ENCODE data around the gene CENPC. TPM values are rescaled to one million over a fixed set of nuclear protein-coding genes. Genes with fewer than 3 reads are reported as not detected.
"Not testable (repeated sequence)": the region's sequence is repeated elsewhere in the genome, so short reads cannot be mapped to it uniquely, and the experiment has no call there.

CENPC gene
- polyA plus RNA-seq, 1 donor (not counting 4 experiments of a cell fraction or from before 2014, with no cell fraction given), result 7.9 TPM

- Histone ChIP-seq H3K36me3 (ENCODE audit: control insufficient read depth in 2 of 2, extremely low read depth in 1 of 2, insufficient read depth in 2 of 2, low read length in 2 of 2) (no peaks in the 10 kb centered on the region), H2AFZ (ENCODE audit: control insufficient read depth, low read length) (no peak overlapping the region), H3K27me3 (ENCODE audit: control insufficient read depth, extremely low read depth, insufficient read depth, low read length) (no peaks in the 10 kb centered on the region), H3K4me2 (ENCODE audit: control insufficient read depth, extremely low read depth, insufficient read depth, low read depth, low read length) (no peak overlapping the region), H3K4me1 (ENCODE audit: control insufficient read depth, extremely low read depth, insufficient read depth, low read length) (no peaks in the 10 kb centered on the region), H3K9me1 (ENCODE audit: control insufficient read depth, extremely low read depth, insufficient read depth, low read length) (no peaks in the 10 kb centered on the region), H3K9ac (ENCODE audit: control insufficient read depth, extremely low read depth, insufficient read depth, low read length) (no peak overlapping the region), H3K9me3 (ENCODE audit: control insufficient read depth, low read depth, low read length) (no peaks in the 10 kb centered on the region), H3K27ac (ENCODE audit: control insufficient read depth, insufficient read depth, low read length) (no peak overlapping the region), H3K4me3 (ENCODE audit: control insufficient read depth in 2 of 3, extremely low read depth in 1 of 3, insufficient read depth in 2 of 3, low read depth in 1 of 3, low read length in 3 of 3) (no peak overlapping the region), H4K20me1 (ENCODE audit: control insufficient read depth, extremely low read depth, insufficient read depth, low read length) (no peaks in the 10 kb centered on the region), H3K79me2 (ENCODE audit: control insufficient read depth, insufficient read depth, low read length) (no peaks in the 10 kb centered on the region)
- no peak for TF ChIP-seq EZH2 (IDR thresholded peaks at IDR 0.05; ENCODE audit: low read length)
- TF ChIP-seq CTCF (optimal IDR thresholded peaks at IDR 0.05 in 1 of 3, IDR thresholded peaks at IDR 0.05 in 1 of 3, conservative IDR thresholded peaks at IDR 0.05 in 1 of 3; ENCODE audit: extremely low read depth in 1 of 3, insufficient read depth in 2 of 3, low read length in 3 of 3), result no peak
- dilution Hi-C loops (cut with MboI; ENCODE audit: extremely low pct_ligation_motif_present, low sequenced_read_pairs), result no loop called here
- FAIRE-seq (no peak), DNase-seq (ENCODE audit: low read depth, low spot score) (no peak)
Observed at GRCh38 chr4:67446811-67447210, 98.5 kb downstream of the CENPC start.

- dilution Hi-C loops (cut with MboI; ENCODE audit: extremely low pct_ligation_motif_present, low sequenced_read_pairs); H3K27ac ChIP-seq (ENCODE audit: control insufficient read depth, insufficient read depth, low read length): not testable (repeated sequence)
- H3K4me2 ChIP-seq (ENCODE audit: control insufficient read depth, extremely low read depth, insufficient read depth, low read depth, low read length), result peak overlapping the region; percentile 45
Observed at GRCh38 chr4:67445881-67446280, 99.4 kb downstream of the CENPC start.

GRCh38 chr4:67438975-67439374, 106.3 kb downstream of the CENPC start:
- H3K4me1 ChIP-seq (ENCODE audit: control insufficient read depth, extremely low read depth, insufficient read depth, low read length), result no peaks in the 10 kb centered on the region
- FAIRE-seq, result no peak
- no peaks in the 10 kb centered on the region for H3K36me3 ChIP-seq (ENCODE audit: control insufficient read depth in 2 of 2, extremely low read depth in 1 of 2, insufficient read depth in 2 of 2, low read length in 2 of 2)
- H2AFZ ChIP-seq (ENCODE audit: control insufficient read depth, low read length), result no peak overlapping the region
- TF ChIP-seq CTCF (optimal IDR thresholded peaks at IDR 0.05 in 1 of 3, IDR thresholded peaks at IDR 0.05 in 1 of 3, conservative IDR thresholded peaks at IDR 0.05 in 1 of 3; ENCODE audit: extremely low read depth in 1 of 3, insufficient read depth in 2 of 3, low read length in 3 of 3), result no peak
- TF ChIP-seq EZH2 (IDR thresholded peaks at IDR 0.05; ENCODE audit: low read length), result no peak
- DNase-seq (ENCODE audit: low read depth, low spot score), result no peak
- H4K20me1 ChIP-seq (ENCODE audit: control insufficient read depth, extremely low read depth, insufficient read depth, low read length), result no peaks in the 10 kb centered on the region
- H3K27me3 ChIP-seq (ENCODE audit: control insufficient read depth, extremely low read depth, insufficient read depth, low read length), result no peaks in the 10 kb centered on the region
- no peaks in the 10 kb centered on the region for H3K79me2 ChIP-seq (ENCODE audit: control insufficient read depth, insufficient read depth, low read length)
- no peaks in the 10 kb centered on the region for H3K9me1 ChIP-seq (ENCODE audit: control insufficient read depth, extremely low read depth, insufficient read depth, low read length)
- dilution Hi-C loops (cut with MboI; ENCODE audit: extremely low pct_ligation_motif_present, low sequenced_read_pairs), result no loop called here
- H3K4me2 ChIP-seq (ENCODE audit: control insufficient read depth, extremely low read depth, insufficient read depth, low read depth, low read length), result no peak overlapping the region
- no peak overlapping the region for H3K9ac ChIP-seq (ENCODE audit: control insufficient read depth, extremely low read depth, insufficient read depth, low read length)
- H3K9me3 ChIP-seq (ENCODE audit: control insufficient read depth, low read depth, low read length), result no peaks in the 10 kb centered on the region
- no peak overlapping the region for H3K4me3 ChIP-seq (ENCODE audit: control insufficient read depth in 2 of 3, extremely low read depth in 1 of 3, insufficient read depth in 2 of 3, low read depth in 1 of 3, low read length in 3 of 3)
- no peak overlapping the region for H3K27ac ChIP-seq (ENCODE audit: control insufficient read depth, insufficient read depth, low read length)

More at GRCh38 chr4:67445881-67446280, 99.4 kb downstream of the CENPC start:
- not testable (repeated sequence) for H3K9me3 ChIP-seq (ENCODE audit: control insufficient read depth, low read depth, low read length); H3K4me1 ChIP-seq (ENCODE audit: control insufficient read depth, extremely low read depth, insufficient read depth, low read length); H2AFZ ChIP-seq (ENCODE audit: control insufficient read depth, low read length); H3K4me3 ChIP-seq (ENCODE audit: control insufficient read depth in 2 of 3, extremely low read depth in 1 of 3, insufficient read depth in 2 of 3, low read depth in 1 of 3, low read length in 3 of 3); H3K36me3 ChIP-seq (ENCODE audit: control insufficient read depth in 2 of 2, extremely low read depth in 1 of 2, insufficient read depth in 2 of 2, low read length in 2 of 2); FAIRE-seq; H3K27me3 ChIP-seq (ENCODE audit: control insufficient read depth, extremely low read depth, insufficient read depth, low read length); H3K9ac ChIP-seq (ENCODE audit: control insufficient read depth, extremely low read depth, insufficient read depth, low read length); H3K79me2 ChIP-seq (ENCODE audit: control insufficient read depth, insufficient read depth, low read length); H3K9me1 ChIP-seq (ENCODE audit: control insufficient read depth, extremely low read depth, insufficient read depth, low read length); DNase-seq (ENCODE audit: low read depth, low spot score); H4K20me1 ChIP-seq (ENCODE audit: control insufficient read depth, extremely low read depth, insufficient read depth, low read length)
